NCI-H2029 (cell line): ENCODE data around the gene ADCK2.
A peak's percentile ranks its signal among the peaks of the same experiment; 100 is the strongest.
"Not testable (repeated sequence)": the region's sequence is repeated elsewhere in the genome, so short reads cannot be mapped to it uniquely, and the experiment has no call there.

Source experiments
- DNase-seq: peaks from one replicate; lab custom pipeline; 2025; lab: John Stamatoyannopoulos, UW

ADCK2 gene

GRCh38 chr7:140672382-140673062, at the start of gene ADCK2:
Gene ADCK2, plus strand, starts transcription at chr7:140672945. Its CDS starts 386 bp downstream, at chr7:140673331.
- peak; percentile 15 for DNase-seq

- DNase-seq: no peak
These were observed 48.8 kb upstream of the ADCK2 start for GRCh38 chr7:140623980-140624379.

- no peak for DNase-seq
These were observed 48.2 kb upstream of the ADCK2 start for GRCh38 chr7:140624392-140625191.

GRCh38 chr7:140625192-140625558, 47.6 kb upstream of the ADCK2 start:
- not testable (repeated sequence) for DNase-seq

GRCh38 chr7:140625908-140626868, 46.6 kb upstream of the ADCK2 start:
- DNase-seq: no peak

GRCh38 chr7:140631021-140631420, 41.7 kb upstream of the ADCK2 start:
- no peak for DNase-seq

- no peak for DNase-seq
These were observed 41.1 kb upstream of the ADCK2 start for GRCh38 chr7:140631602-140632001.

GRCh38 chr7:140635345-140635744, 37.4 kb upstream of the ADCK2 start:
- no peak for DNase-seq

- DNase-seq: no peak
These were observed 36.9 kb upstream of the ADCK2 start for GRCh38 chr7:140635816-140636215.

- DNase-seq: no peak
These were observed 35.3 kb upstream of the ADCK2 start for GRCh38 chr7:140637400-140637799.

GRCh38 chr7:140638173-140638791, 34.5 kb upstream of the ADCK2 start:
- DNase-seq: no peak

GRCh38 chr7:140639366-140640053, 33.2 kb upstream of the ADCK2 start:
- no peak for DNase-seq

- no peak for DNase-seq
These were observed 32.6 kb upstream of the ADCK2 start for GRCh38 chr7:140640060-140640637.

GRCh38 chr7:140640727-140641523, 31.8 kb upstream of the ADCK2 start, which contains the start of gene DENND2A:
Gene DENND2A, minus strand, starts transcription at chr7:140640813. Its CDS starts 38,416 bp downstream, at chr7:140602397.
- no peak for DNase-seq

GRCh38 chr7:140641524-140642195, 31.1 kb upstream of the ADCK2 start:
- DNase-seq: no peak

- no peak for DNase-seq
These were observed 29.3 kb upstream of the ADCK2 start for GRCh38 chr7:140643416-140643815.

- DNase-seq: not testable (repeated sequence)
These were observed 28.0 kb upstream of the ADCK2 start for GRCh38 chr7:140644761-140645160.

GRCh38 chr7:140645166-140645900, 27.4 kb upstream of the ADCK2 start:
- no peak for DNase-seq
